ENCODE measurements around the gene TMEM154.

Gene TMEM154

GRCh38 chr4:152693871-152694270 lies 14.1 kb upstream of the TMEM154 start:
- no peak for DNase-seq

DNA sequence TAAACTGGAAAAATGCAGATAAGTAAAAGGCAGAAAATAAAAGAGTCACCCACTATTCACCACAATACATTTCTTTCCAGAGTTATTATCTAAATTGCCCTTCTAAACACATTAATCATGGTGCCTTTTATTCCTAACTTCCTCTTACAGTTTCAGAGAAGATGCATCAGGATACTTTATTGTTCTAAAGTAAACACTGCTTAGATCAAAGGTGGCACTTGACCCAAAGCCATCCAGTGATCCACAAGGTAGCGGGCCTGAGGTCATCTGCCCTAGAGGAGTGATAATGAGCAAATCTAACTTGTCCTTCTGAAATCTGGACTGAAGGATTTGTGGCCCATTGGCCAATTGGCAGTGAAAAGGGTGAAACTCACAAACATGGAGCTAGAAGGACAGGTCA lies 12.0 kb upstream of the TMEM154 start:
- no peak for DNase-seq

- no peak for DNase-seq
These were observed 11.2 kb upstream of the TMEM154 start for GRCh38 chr4:152690706-152691651.

DNA sequence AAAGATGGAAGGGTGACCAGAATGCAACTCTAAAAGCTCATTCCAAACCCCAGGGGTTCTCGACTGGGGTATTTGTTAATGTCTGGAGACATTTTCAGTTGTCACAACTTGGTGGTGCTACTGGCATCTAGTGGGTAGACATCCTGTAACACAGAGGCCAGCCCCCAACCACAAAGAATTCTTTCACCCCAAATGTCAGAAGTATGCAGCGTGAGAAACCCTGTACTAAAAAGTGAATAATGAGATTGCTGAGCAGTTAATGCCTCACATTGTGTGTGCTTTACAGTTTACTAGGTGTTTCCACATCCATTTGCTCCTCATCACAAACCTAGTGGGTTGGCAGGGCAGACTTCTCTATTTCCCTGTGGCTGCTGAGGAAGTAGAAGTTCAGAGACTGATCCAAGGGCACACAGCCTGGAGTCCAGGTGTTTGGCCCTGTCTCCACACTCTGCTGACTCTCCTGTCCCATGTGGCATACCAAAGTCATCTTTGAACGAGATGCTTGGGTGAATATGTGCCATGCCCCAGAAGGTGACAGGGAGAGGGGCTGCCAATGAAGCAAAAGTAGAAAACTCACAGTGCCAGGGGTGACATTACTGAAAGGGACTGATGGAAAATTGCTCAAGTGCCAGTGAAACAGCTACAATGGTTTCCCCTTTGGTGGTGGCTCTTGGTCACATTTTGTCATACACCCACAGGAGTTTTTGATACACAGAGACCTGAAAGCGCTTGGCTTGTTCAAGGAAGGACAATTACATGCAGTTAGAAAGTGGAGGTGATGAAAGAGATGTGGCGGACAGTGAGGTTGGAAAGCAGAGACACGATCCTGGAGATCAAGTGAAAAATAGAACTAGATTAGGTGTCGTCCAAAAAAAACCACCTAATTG lies 10.1 kb upstream of the TMEM154 start:
- DNase-seq, result no peak

DNA sequence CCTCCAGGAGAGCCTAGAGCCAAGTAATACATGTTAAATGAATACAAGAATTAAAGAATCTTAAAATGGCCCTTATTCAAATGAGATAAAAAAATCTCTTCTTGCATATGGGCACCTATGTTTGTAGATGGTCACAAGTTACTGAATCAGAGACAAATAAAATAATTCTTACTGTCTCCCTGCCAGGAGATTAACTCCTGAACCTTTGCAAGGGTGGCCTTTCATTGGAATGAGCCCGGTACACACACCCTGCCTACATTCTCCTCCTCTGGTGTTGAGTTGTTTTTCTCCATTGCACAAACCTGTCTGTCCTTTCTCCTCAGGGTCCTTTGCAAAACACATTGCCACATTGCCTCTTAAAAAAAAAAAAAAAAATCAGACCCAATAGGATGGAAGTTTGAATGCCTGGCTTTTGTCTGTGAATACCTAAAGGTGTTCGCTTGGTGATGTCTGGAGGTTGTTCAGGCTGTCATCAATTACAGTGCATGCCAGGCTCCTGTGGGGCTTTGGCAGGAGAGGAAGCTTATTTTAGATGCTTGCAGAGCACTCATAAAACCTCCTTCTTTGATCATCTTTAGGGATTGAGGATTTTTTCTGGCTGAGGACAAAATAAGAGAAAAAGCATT lies 8.3 kb upstream of the TMEM154 start:
- DNase-seq, result peak; percentile 77

- no peak for DNase-seq
These were observed 6.7 kb upstream of the TMEM154 start for GRCh38 chr4:152686452-152687013.

- DNase-seq, result no peak
These were observed 4.8 kb upstream of the TMEM154 start for GRCh38 chr4:152684587-152684986.

- DNase-seq, result no peak
These were observed 4.2 kb upstream of the TMEM154 start for GRCh38 chr4:152684007-152684406.

DNA sequence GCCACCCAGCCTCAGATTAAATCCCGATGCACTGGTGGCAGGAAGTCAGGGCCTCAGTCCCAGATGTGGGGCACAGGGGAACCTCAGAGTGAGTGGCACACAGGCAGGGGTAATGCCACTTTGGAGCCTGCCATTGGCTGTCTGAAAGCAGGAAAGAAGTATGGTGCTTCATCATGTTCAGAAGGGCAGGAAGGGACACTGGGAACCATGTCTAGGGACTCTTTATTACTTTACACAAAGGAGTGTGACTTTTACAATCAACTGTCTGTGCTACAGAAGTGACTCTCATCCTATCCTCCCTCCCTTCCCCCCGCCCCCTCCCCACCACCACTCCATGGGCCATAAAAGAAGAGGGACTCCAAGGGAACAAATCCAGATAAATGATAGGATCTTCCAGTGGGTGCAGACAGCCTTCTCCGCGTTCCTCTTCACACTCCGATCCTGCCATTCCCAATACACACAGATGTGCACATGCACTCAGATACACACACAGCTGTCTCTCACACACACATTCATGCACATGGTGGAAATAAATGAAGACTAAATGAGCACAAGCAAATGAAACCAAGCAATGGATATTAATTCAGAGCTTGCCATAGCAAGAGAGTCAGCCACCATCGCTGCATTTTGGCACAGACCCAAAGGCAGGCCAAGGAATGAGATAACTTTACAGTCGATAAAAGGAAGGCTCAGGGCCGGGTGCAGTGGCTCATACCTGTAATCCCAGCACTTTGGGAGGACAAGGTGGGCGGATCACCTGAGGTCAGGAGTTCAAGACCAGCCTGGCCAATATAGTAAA lies 2.5 kb upstream of the TMEM154 start:
- DNase-seq, result no peak

DNA sequence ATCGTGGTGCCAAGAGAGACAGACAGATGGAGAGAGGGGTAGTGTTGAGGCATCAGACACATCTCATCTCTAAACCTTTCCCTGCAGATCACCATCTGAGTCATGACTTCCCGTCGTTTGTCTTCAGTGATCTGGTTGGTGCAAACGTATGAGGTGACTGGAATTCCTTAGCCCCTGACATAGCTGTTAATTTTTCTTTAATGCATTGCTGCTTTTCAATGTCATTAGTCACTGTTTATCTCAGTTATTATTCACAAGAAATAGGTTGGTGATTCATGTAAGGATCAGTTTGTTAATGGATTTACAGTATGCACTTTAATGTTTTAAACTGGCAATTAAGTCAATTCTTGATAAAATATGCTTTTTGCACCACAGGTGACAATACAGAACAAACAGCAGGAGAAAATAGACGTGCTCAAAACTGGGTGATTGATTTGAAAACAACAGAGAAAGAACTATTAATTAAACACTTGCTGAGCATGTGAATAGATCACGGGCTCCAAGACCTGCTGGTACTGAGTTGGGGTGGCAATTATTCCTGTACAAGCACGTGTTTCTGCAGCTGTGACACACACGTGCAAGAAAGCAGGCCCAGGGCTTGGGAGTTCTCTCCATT lies 1.3 kb upstream of the TMEM154 start:
- DNase-seq, result peak; percentile 84

- DNase-seq, result no peak
These were observed 956 bp downstream of the TMEM154 start for GRCh38 chr4:152678841-152679240.

GRCh38 chr4:152677117-152677516 lies 2.7 kb downstream of the TMEM154 start:
- DNase-seq, result no peak

DNA sequence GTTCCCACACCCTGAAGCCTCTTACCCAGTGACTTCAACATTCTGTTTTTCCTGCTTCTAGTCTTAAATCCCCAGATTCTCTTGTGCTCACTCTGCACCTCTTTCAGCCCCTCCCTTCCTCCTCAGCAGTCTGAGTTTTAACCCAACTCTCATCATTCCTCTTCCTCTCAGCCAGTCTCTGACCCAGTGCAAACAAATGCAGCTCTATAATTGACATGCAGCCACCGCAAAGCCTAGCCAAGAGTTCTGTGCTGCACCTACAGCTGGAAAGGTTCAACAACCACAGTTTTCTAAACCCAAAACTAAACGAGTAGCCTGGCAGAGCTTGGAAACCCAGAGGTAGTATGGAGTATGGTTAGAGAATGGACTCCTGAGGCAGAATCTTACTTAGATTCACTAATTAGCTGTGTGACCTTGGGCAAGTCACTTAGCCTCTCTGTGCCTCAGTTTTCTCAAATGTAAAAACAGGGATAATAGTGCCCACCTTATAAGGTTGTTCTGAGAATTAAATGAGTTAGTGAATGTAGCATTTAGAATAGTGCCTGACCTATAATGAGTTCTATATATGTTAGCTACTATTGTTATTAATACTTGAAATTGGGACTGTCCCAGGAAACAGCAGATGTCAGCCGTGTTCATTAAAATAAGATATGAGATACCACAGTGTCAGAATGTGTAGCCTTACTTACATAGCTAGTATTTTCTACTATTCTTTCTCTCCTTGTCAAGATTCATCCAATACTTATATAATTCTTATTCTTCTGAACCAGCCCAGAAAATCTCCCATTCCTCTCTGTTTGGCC lies 3.5 kb downstream of the TMEM154 start:
- no peak for DNase-seq

DNA sequence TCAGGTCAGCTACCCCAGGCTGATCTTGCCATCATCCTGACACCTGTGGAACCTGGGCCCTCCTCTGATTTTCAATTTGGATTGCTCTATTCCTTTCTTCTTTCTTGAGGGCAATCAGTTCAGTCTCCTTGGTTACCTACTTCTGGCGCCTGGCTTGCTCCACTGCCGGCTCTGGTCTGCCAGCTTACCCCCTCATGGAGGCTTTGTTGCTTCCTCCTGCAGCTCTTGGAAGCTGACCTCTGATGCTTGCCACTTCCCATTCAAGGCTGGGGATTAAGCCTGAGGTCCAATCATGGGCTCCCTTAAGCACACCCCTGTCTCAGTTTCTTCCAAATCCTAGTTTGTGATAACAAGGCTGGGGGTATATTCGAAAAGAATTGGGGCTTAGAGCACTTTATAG lies 5.4 kb downstream of the TMEM154 start:
- DNase-seq, result no peak

DNA sequence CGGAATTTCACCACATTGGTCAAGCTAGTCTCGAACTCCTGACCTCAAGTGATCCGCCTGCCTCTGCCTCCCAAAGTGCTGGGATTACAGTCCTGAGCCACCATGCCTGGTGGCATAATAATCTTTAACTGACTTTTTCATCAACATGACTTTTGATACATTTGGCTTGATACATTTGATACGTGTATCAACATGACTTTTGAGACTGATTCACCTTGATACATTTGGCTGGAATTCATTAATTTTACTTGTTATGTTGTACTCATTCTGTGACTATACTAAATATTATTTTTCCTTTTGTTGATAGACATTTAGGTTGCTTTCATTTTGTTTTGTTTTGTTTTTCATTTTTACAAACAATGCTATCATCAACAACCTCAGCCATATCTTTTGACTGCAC lies 6.3 kb downstream of the TMEM154 start:
- DNase-seq, result no peak

DNA sequence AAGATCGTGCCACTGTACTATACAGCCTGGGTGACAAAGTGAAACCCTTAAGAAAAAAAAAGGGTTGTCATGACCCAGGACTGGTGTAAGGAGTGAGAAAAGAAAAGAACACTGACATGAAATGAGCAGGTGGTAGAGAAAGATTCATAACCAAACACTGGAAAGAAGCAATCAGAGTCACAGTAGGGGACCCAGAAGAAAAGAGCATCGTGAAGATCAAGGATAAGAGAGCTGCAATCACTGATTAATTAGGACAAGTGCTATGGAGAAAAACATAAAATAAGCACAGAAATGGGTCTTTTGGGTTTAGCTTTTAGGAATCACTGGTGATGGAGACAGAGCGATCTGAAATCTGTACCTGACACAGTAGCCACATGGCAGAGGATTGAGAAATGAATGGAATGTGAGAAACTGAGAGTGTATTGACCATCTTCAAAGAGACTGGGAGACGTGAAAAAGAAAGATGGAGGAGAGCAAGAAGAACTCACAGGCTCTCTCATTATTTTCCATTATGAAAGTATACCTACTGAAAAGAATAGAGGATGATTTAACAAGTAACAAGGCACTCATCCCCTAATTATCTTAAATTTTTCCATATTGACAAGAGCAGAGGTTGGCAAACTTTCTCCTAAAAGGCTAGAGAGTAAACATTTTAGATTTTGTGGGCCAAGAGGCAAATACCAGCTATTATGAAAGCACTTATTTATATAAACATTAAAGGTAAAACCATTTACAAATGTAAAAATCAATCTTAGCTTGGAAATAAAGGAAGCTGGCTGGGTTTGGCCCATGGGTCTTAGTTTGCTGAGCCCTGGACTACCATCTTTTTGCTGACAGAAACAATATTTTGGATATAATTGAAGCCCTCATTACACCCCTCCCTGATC lies 7.3 kb downstream of the TMEM154 start:
- no peak for DNase-seq

DNA sequence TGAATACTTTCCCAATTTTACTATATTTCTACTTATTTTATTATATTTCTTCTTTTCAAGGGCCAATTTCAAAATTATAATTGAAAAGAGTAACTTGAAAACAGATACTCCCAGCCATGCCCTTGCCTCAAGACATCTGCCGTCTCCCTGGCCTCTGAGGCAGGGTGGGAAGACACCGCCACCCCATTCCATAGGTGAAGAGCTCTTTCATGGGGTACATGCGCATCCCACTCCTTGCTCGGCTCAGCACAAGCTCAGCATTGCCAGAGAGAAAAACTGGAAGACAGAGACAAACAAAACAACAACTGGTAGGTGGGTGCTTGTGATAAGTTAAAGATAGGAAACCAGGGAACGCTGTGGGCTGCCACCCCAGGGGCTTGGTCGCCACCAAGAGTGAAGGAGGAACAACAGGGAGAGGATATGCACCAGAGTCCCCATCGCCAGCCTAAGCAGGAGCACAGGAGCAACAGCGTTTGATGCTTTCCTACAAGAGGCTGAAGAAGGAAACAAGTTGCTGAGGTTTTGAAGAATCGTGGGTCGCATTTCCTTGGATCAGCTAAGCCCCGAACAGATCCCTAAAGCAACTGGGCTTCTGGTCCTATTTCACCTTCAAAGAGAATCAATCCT lies 11.3 kb downstream of the TMEM154 start:
- DNase-seq, result no peak

GRCh38 chr4:152667781-152668180 lies 12.0 kb downstream of the TMEM154 start:
- DNase-seq, result no peak

DNA sequence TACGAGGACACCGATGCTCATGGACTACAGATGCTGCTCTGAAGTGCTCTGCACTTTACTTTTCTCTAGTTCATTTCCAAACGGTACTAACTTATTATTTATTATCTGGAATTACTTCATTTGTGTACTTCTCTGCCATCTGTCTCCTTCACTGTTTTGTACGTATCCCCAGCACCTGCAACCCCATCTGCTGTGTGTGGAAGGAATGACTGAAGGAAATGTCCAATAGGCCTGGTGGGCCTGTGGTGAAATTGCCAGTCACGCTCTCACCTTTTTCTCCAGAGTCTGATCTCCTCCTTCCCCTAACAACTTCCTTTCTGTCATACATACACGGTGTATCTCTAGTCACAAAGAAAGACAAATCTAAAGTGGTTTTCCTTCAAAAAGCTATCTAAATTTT lies 12.9 kb downstream of the TMEM154 start:
- no peak for DNase-seq

All from islet precursor cell (in vitro differentiated cells).